Loucy (cell line): ENCODE measurements around the gene DISC1.

Source experiments
- CTCF ChIP-seq: fragments of 200-600 bp; sonication (generic); conservative IDR thresholded peaks from 2 replicates; pipeline ENCODE4 v1.5.1; 2014; ENCODE audit warnings: mild to moderate bottlenecking, antibody characterized with exemption, low read length
- EZH2phosphoT487 ChIP-seq: fragments of 200-600 bp; IDR thresholded peaks from 2 replicates; pipeline ENCODE4 v1.6.1; 2018; ENCODE audit warnings: antibody characterized with exemption, mild to moderate bottlenecking, moderate library complexity, borderline replicate concordance

DNA sequence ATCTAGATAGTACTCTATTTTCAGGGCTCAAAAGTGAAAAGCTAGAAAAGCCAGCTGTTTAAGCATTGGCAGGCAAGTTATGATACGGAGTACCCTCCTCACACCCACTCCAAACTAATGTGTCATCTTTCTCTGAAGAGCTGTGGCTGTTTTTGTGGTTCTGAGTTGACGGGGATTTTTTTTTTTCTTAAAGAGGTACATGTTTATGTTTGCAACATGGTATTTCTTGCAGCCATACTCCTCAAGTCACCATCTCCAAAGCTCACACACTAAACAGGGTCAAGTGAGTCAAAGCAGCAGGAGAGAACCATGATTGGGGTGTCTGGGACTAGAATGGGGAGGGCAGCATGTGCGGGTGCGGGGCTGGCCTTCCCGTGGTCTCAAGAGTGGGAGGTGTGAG is 347.2 kb downstream of the DISC1 start:
- TF ChIP-seq CTCF, result no peak
- TF ChIP-seq EZH2phosphoT487, result no peak
